ENCODE measurements around the gene BUD31.
"Not testable (repeated sequence)": the region's sequence is repeated elsewhere in the genome, so short reads cannot be mapped to it uniquely, and the experiment has no call there.

The BUD31 gene

DNA sequence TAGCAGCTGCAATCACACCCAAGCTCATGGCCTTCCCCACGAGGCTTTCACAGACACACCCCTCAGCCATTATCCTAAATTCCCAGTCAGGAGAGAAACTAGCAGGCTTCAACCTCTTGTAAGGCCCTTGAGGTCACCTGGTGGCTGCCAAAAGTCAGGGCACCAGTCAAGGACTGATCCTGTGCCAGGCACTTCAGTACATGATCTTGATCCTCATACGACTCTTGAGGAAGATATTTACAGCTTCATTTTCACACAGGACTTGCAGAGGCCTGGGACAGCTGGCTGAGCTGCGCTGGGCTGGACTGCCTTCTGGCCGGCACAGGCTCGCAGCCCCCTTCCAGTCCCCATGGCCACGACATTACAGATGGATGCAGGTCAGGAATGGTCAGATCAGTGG lies 9.2 kb upstream of the BUD31 start:
- no peak for DNase-seq (ENCODE audit: low read depth)

- no peak for DNase-seq (ENCODE audit: low read depth)
Measured at GRCh38 chr7:99402854-99403253, 5.9 kb upstream of the BUD31 start.

- DNase-seq (ENCODE audit: low read depth) = no peak
Measured at GRCh38 chr7:99403764-99404163, 5.0 kb upstream of the BUD31 start.

- DNase-seq (ENCODE audit: low read depth) = no peak
Measured at GRCh38 chr7:99404235-99404976, 4.4 kb upstream of the BUD31 start.

- no peak for DNase-seq (ENCODE audit: low read depth)
Measured at GRCh38 chr7:99404977-99405320, 3.8 kb upstream of the BUD31 start.

- no peak for DNase-seq (ENCODE audit: low read depth)
Measured at GRCh38 chr7:99406557-99406956, 2.2 kb upstream of the BUD31 start.

DNA sequence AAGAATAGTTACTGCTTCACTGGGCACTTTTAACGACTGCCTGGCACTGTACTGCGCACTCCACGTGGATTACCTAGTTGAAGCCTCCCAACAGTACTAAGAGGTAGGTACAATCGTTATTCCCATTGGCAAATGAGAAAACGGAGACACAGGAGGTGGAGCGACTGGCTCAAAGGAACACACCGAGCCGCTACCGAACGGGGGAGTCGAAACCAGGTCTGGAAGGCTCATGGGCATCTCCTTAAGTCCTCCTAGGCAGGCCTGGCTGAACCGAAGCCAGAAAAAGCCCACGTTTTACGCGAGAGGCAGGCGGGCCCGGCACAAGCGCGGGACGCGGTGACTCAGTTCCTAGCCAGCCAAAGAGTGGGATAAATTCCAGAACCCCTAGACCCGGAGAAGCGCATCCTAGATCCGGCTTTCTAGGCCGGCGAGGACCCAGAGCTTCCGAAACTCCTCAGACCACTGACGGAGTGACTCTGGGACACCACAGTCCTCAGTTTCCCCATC lies 844 bp upstream of the BUD31 start:
- peak; percentile 27 for DNase-seq (ENCODE audit: low read depth)

DNA sequence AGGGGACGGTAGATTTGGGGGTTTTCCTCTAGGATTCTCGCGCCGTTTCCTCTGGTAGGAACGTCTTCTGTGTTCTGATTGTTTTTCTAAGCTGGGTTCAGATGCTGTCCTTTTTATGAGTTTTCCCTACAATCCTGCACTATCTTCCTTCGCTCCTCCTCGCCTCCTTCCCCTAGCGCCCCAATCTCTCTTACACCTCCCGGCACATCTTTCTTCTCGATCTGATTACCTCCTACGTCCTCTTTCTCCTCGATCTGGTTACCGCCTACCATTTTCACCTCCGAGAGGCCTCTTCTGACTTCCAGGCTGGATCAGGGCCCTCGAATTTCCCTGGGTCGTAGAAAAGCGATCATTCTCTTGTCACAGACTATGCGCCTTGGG lies 413 bp downstream of the BUD31 start:
- DNase-seq (ENCODE audit: low read depth) = no peak

GRCh38 chr7:99409806-99410205 lies 1.0 kb downstream of the BUD31 start:
- no peak for DNase-seq (ENCODE audit: low read depth)

- no peak for DNase-seq (ENCODE audit: low read depth)
Measured at GRCh38 chr7:99410635-99411034, 1.9 kb downstream of the BUD31 start.

DNA sequence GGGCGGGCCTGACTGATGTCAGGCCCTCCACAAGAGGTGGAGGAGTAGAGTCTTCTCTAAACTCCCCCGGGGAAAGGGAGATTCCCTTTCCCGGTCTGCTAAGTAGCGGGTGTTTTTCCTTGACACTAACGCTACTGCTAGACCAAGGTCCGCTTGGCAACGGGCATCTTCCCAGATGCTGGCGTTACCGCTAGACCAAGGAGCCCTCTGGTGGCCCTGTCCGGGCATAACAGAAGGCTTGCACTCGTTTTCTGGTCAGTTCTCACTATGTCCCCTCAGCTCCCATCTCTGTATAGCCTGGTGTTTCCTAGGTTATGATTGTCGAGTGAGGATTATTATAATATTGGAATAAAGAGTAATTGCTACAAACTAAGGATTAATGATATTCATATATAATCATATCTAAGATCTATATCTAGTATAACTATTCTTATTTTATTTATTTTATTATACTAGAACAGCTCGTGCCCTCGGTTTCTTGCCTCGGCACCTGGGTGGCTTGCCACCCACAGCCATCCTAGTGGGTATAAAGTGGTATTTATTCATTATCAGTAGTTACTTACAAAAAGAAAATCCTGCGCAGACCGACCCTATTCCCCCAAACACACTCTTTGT lies 6.9 kb downstream of the BUD31 start:
- not testable (repeated sequence) for DNase-seq (ENCODE audit: low read depth)

DNA sequence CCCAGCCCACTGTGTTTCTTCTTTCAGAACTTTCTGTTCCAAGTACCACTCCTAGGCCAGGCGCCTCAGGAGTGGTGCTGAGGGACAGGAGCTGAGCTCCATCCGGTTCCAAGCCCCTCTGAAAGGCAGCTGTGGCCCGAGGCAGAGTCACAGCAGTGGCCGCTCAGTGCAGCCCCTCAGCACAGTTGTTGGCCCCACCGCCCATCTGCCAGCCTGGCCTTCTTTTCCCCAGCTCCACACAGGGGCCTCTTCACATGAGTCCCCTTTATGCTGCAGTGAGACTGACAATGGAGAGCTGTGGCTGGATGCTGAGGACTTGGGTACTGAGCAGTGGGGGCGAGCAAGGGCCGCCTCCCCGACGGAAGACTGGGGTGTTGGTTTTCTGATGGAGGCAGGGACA lies 9.5 kb downstream of the BUD31 start:
- no peak for DNase-seq (ENCODE audit: low read depth)

GRCh38 chr7:99419323-99420021 lies 10.7 kb downstream of the BUD31 start:
- no peak for DNase-seq (ENCODE audit: low read depth)

- DNase-seq (ENCODE audit: low read depth) = no peak
Measured at GRCh38 chr7:99420213-99420612, 11.4 kb downstream of the BUD31 start.

DNA sequence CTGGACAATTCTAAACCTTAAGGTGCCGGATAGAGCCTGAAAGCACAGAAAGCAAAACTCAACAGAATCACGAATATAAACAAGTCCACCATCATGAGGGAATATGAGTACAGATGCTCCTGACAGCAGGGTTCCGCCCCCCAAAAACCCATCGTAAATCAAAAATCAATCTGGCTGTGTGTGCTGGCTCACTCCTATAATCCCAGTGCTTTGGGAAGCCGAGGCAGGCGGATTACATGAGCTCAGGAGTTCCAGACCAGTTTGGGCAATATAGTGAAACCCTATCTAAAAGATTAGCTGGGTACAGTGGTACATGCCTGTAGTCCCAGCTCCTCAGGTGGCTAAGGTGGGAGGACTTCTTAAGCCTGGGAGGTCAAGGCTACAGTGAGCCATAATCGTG lies 12.2 kb downstream of the BUD31 start:
- no peak for DNase-seq (ENCODE audit: low read depth)

GRCh38 chr7:99422186-99422585 lies 13.4 kb downstream of the BUD31 start:
- DNase-seq (ENCODE audit: low read depth) = no peak

DNA sequence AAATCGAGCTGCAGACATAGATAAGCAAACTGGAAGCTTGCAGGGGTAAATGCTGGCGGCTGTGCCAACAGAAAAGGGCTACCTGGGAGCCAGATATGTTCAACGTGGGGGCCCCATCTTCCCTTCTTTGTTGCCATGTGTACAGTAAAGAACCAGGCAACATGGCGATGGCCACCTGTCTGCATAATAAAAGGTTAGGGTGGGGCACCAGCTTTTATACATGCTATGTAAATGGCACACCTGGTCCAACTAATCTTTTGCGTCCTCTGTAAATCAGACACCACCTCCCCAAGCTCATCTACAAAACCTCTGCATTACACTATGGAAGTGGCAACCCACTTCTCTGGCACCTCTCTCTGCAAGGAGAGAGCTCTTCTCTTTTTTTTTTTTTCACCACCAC lies 13.9 kb downstream of the BUD31 start:
- no peak for DNase-seq (ENCODE audit: low read depth)

DNA sequence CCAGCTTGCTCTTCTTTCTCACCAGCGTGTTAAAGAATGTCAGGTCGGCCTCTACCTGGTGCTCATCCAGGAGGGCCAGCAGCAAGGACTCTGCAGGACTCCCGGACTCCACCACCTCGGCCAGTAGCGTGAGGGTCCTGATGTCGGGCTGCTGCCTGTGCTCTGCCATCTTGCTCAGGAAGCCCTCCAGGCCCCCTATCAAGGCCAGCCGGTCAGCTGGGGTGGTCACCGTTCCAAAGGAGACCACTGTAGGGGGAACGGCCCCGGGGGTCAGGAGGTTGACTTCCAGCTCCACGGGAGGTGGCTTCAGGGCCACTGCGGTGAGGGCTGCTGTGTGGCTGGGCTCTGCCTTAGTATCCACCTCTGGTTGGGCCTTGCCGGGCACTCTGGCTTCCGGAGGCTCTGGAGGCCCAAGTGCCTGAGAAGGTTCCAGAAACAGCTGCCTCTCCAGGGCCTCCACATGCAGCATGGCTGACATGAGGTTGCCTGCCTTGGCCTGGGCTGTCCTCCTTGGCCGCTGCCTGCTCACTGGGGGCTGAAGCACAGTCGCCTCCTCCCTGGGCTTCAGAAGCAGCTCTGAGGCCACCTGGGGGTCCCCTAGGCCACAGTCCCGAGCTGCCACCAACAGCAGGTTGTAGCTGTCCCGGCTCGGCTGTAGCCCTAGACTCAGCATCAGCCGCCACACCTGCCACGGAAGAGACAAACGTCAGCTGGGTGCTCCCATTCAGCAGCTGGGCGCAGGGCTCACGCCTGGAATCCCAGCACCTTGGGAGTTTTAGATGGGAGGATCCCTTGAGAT lies 16.4 kb downstream of the BUD31 start:
- DNase-seq (ENCODE audit: low read depth) = no peak

GRCh38 chr7:99428972-99429566 lies 20.3 kb downstream of the BUD31 start:
- no peak for DNase-seq (ENCODE audit: low read depth)

- no peak for DNase-seq (ENCODE audit: low read depth)
Measured at GRCh38 chr7:99429756-99430155, 21.0 kb downstream of the BUD31 start.

GRCh38 chr7:99431756-99432540 lies 23.2 kb downstream of the BUD31 start:
- not testable (repeated sequence) for DNase-seq (ENCODE audit: low read depth)
